IPS DF 4.7 (cell line): ENCODE measurements around the gene CALN1.
"Not testable (repeated sequence)": the region's sequence is repeated elsewhere in the genome, so short reads cannot be mapped to it uniquely, and the experiment has no call there.

Experiments
- DNase-seq: peaks from one replicate; pipeline ENCODE4 v3.0.0-alpha.2; 2013; ENCODE audit warnings: low spot score; ENCODE audit errors: extremely low read depth

Gene CALN1

DNA sequence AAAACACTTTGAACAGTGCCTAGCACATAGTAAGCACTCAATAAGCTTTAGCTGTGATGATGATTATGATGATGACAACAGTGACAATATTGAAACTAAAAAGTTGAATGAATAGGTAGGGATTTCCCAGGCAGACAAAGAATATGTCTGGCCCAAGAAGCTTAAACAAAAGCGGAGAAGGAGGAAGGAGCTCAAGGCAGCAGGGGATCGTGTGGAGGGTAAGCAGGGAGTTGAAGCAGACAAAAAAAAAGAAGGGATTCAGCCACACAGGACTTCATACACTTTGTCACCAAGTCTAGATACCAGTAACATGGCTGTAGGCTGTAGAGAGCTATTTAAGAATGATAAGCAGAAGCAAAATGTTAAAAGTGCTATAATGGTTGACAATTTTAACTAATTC, 144.0 kb downstream of the CALN1 start:
- no peak for DNase-seq

- no peak for DNase-seq
These were observed 144.8 kb downstream of the CALN1 start for GRCh38 chr7:72267291-72267800.

GRCh38 chr7:72266771-72267170, 145.4 kb downstream of the CALN1 start:
- DNase-seq = no peak

- peak; percentile 46 for DNase-seq
These were observed 146.8 kb downstream of the CALN1 start for GRCh38 chr7:72265071-72265904.

GRCh38 chr7:72260406-72260805, 151.7 kb downstream of the CALN1 start:
- DNase-seq = no peak

- no peak for DNase-seq
These were observed 154.1 kb downstream of the CALN1 start for GRCh38 chr7:72258074-72258473.

- DNase-seq = no peak
These were observed 157.7 kb downstream of the CALN1 start for GRCh38 chr7:72254455-72254854.

- DNase-seq = no peak
These were observed 163.0 kb downstream of the CALN1 start for GRCh38 chr7:72249106-72249505.

DNA sequence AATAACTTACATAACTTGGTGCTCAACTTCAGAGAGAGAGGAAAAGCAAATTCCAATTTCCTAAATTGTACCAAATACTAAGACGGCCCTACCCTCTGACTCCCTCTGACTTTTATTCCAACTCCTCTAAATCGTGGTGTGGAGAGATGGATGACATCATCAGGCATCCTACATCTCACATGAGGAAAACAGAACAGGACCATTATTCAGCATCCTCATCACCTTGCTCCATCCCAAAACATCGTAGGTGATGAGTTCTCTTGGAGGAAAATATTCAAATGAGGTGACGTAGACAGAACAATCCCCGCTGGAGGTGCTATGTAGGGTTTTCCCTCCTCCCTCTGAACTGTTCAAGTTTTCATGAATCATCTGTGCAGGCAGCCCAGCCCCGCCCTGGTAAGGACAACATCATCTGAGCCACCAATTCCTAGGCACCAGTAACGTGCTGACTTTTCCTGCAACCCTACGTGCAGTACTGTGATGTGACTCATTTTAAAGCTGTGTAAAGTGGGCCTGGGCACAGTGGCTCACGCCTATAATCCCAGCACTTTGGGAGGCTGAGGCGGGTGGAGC, 167.2 kb downstream of the CALN1 start:
- no peak for DNase-seq

- DNase-seq = no peak
These were observed 168.8 kb downstream of the CALN1 start for GRCh38 chr7:72243329-72243728.

DNA sequence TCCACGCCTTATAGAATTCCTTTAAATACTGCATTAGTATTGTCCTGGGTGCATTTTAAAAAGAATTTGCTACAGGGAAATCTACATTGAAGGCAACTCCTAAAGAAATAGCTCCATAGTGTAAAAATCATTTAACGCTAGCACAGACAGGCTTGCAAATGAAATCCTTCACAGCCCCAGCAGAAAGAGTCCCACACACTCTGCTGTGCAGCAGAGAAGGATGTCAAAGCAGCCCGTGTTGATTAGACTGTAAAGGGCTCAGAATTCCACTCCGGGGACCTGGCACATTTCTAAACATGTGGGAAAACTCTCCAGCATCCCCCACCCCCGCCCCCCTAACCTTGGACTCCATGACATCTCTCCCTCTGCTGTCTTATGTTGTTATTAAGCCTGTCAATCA, 176.8 kb downstream of the CALN1 start:
- DNase-seq = no peak

DNA sequence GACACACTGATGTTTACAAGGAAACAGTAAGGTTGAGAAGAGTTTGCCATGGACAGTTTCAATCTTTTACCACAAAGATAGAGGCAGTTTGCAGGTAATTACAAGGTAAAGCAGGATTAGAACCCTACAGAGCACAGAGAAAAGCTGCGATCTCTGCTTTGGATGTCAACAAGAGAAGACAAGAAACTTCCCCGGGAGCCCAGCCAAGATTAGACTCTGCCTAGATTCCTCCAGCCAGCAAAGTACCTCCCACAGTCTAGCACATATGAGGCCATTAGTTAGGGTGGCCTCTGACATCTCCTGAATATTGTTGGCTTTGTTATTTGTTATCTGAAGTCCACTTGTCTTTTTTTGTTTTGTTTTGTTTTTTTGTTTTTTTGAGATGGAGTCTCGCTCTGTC, 178.1 kb downstream of the CALN1 start:
- no peak for DNase-seq

DNA sequence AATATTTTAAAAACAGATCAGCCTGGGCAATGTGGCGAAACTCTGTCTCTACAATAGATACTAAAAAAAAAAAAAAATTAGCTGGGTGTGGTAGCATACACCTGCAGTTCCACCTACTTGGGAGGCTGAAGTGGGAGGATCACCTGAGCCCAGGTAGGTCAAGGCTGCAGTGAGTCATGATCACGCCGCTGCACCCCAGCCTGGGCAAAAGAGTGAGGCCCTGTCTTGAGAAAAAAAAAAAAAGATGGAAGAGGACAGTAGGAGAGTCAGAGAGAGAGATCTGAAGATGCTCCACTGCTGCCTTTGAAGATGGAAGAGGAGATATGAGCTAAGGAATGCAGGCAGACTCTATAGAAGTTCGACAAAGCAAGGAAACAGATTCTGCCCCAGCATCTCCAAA, 181.9 kb downstream of the CALN1 start:
- no peak for DNase-seq

DNA sequence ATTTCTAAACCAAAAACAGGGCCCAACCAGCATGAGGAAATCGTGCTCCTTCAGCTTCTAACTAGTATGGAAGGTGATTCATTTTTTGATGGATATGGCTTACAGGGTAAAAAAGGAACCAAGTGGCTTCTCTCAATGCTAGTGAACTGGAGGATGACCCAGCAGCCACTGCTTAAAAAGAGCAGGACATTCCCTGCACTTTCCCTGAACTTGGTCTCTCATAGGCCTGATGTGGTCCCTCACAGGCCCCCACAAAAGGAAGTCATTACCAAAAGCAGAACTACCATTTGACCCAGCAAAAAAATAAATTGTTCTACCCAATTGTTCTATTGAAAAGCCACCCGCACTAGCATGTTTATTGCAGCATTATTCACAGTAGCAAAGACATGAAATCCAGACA, 188.8 kb downstream of the CALN1 start:
- DNase-seq = no peak

DNA sequence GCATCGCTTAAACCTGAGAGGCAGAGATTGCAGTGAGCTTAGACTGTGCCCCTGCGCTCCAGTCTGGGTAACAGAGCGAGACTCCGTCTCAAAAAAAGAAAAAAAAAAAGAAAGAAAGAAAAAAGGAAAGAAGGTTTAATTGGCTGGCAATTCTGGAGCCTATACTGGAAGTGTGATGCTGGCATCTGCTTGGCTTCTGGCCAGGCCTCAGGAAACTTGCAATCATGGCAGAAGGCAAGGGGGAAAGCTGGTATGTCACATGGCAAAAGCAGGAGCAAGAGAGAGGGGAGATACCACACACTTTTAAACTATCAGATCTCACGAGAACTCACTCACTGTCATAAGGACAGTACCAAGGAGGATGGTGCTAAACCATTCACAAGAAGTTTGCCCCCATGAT, 190.0 kb downstream of the CALN1 start:
- no peak for DNase-seq

GRCh38 chr7:72219500-72219899, 192.6 kb downstream of the CALN1 start:
- DNase-seq = no peak

DNA sequence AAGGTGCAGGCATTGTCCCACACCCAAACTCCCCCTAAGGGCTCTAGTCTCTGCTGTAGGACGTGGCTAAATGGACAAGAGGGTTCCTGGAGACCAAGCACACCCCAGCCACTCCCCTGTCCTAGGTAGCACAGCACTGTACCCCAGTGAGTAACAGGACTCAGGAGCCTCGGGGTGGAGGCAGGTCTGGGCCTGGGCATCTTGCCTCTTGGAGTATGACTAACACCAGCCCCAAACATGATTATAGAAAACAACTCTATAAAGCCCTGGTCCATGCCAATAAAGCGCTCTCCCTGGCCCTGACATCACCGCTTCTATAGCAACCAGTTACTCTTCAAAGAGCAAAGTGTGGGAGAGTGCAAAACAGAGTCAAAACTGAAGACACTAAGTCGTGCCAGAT, 195.0 kb downstream of the CALN1 start:
- no peak for DNase-seq

DNA sequence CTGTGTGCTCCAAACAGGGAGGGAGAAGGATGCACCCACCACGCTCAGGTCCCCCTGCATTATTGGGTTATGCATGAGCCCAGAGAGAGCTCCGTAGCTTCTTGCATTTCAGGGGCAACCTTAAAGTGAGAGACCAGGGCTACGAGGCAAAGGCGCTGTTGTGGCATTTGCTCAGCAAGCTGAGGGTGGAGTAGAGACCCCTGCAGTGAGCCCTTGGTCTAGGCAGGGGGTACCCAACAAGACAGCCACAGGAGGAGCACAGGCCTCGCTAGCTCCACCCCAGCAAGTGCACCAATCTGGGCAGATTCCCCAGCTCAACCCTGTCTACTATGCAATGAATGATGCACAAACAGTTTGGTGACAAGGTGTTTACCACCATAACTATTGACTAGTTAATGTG, 198.4 kb downstream of the CALN1 start:
- no peak for DNase-seq

DNA sequence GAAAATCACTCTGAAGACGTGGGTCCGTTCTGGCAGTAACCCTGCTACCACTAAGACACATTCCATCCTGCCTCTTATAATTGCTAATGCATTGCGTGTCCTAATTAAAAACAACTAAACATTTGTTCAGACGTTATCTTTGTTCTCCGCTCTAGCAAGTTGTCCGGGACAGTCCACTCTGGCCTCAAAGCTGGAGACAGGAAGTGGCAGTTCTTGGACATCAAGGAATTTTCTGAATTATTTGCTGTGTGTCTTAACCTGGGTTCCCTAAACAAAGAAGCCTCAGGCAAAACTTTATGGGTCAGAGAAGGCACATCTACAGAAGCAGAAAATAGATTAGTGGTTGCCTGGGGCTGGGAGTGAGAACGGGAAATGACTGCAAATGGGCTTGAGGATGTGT, 199.1 kb downstream of the CALN1 start:
- no peak for DNase-seq

DNA sequence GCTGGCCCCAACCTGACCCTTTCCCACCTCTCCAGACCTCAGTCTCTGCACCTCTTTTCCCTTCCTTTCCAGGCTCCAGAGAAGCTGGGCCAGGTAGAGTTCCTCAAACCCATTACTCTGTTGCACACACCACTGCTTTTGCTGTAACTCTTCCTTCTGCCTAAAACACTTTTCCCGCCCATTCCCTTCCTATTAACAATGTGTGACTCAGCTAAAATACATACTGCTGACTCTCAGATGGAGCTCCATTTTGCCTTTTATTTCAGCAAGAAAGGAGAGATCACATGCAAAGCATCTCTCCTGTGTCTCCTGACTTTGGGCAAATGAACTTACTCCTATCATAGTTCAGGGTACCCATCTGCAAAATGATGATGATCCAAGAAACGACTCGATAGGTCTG, 201.0 kb downstream of the CALN1 start:
- no peak for DNase-seq

DNA sequence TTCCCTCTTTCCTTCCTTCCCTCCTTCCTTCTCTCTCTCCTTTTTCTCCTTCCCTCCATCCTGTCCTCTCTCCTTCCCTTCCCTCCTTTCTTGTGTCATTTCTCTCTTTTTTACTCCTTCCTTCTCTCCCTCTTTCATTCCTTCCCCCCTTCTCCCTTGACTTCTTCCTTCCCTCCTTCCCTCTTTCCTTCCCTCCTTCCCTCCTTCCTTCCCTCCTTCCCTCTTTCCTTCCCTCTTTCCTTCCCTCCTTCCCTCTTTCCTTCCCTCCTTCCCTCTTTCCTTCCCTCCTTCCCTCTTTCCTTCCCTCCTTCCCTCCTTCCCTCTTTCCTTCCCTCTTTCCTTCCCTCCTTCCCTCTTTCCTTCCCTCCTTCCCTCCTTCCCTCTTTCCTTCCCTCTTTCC, 203.1 kb downstream of the CALN1 start:
- DNase-seq = not testable (repeated sequence)

DNA sequence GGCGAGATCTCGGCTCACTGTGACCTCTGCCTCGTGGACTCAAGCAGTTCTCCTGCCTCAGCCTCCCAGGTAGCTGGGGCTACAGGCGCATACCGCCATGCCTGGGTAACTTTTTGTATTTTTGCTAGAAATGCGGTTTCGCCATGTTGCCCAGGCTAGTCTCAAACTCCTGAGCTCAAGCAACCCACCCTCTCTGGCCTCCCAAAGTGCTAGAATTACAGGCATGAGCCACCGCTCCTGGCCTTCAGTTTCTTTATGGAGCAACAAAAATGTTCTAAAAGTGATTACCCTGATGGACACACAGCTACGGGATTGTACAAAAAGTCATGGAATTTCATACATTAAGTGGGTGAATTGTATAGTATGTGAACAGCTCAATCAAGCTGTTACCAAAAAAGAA, 216.0 kb downstream of the CALN1 start:
- no peak for DNase-seq

GRCh38 chr7:72190919-72191318, 221.2 kb downstream of the CALN1 start:
- DNase-seq = no peak
